ENCODE measurements around the gene SBNO2. TPM values are rescaled to one million over a fixed set of nuclear protein-coding genes. Genes with fewer than 3 reads are reported as not detected.

The SBNO2 gene
- total and polyA plus RNA-seq, 9 of the 15 experiments (the other 6 are each of a cell fraction or from before 2014, with no cell fraction given), result 0.01 to 46.2 (median 6.7) TPM

GRCh38 chr19:1087813-1088415 lies 86.2 kb downstream of the SBNO2 start:
- no peaks in the 10 kb centered on the region for H4K20me1 ChIP-seq (replicated peaks; ENCODE audit: control insufficient read depth, insufficient read depth, low read length)
- peaks cover 3 to 68% of the 10 kb centered on the region in 2 experiments; a peak in 4 of 5 replicates for H3K4me1 ChIP-seq (replicated peaks in 1 of 2; ENCODE audit: control insufficient read depth in 2 of 2, insufficient read depth in 2 of 2, low read length in 2 of 2)
- TSS peak; percentile 29 for BruUV-seq (replicated peaks)
- no peak for ATAC-seq
- POLR2A ChIA-PET, result interaction anchor here (0.6 to 1.2 kb wide), 2 partner anchors 10 to 80 kb away, joined by 3 to 4 read pairs; no protein-coding TSS in a partner anchor
- FAIRE-seq, result no peak
- CTCF ChIA-PET (ENCODE audit: low intra/inter-chr PET ratio), result no interaction called here
- H3K4me3 ChIP-seq, result no peak overlapping the region
- peaks cover 79% of the 10 kb centered on the region; the same call in 2 of the 3 replicates for H3K36me3 ChIP-seq (ENCODE audit: control insufficient read depth, insufficient read depth, low read length)
- no peak overlapping the region for H3K4me2 ChIP-seq (ENCODE audit: insufficient read depth, low read length)
- TF ChIP-seq RBM17 (IDR thresholded peaks at IDR 0.05; ENCODE audit: borderline replicate concordance, low read depth, low read length) (no peak), SPI1 (IDR thresholded peaks at IDR 0.05; ENCODE audit: borderline replicate concordance, low read depth, low read length) (peak; percentile 62; the same call in 1 of the 2 replicates), TRIM28 (IDR thresholded peaks at IDR 0.05) (no peak), ZNF316 (IDR thresholded peaks at IDR 0.05) (no peak), MCM5 (IDR thresholded peaks at IDR 0.05; ENCODE audit: low read depth) (no peak), NR0B1 (IDR thresholded peaks at IDR 0.05; ENCODE audit: partially characterized antibody) (no peak), POLR2A (conservative IDR thresholded peaks at IDR 0.05) (0 out of 2 replicates have a peak, but pooled peaks have one; percentile 18), ZNF133 (CRISPR knock-in tag; IDR thresholded peaks at IDR 0.05) (no peak)
- TF ChIP-seq, protein P1, sequence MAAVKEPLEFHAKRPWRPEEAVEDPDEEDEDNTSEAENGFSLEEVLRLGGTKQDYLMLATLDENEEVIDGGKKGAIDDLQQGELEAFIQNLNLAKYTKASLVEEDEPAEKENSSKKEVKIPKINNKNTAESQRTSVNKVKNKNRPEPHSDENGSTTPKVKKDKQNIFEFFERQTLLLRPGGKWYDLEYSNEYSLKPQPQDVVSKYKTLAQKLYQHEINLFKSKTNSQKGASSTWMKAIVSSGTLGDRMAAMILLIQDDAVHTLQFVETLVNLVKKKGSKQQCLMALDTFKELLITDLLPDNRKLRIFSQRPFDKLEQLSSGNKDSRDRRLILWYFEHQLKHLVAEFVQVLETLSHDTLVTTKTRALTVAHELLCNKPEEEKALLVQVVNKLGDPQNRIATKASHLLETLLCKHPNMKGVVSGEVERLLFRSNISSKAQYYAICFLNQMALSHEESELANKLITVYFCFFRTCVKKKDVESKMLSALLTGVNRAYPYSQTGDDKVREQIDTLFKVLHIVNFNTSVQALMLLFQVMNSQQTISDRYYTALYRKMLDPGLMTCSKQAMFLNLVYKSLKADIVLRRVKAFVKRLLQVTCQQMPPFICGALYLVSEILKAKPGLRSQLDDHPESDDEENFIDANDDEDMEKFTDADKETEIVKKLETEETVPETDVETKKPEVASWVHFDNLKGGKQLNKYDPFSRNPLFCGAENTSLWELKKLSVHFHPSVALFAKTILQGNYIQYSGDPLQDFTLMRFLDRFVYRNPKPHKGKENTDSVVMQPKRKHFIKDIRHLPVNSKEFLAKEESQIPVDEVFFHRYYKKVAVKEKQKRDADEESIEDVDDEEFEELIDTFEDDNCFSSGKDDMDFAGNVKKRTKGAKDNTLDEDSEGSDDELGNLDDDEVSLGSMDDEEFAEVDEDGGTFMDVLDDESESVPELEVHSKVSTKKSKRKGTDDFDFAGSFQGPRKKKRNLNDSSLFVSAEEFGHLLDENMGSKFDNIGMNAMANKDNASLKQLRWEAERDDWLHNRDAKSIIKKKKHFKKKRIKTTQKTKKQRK (IDR thresholded peaks at IDR 0.05; ENCODE audit: borderline replicate concordance, low read depth, low read length), result no peak
- TF ChIP-seq, protein P2, sequence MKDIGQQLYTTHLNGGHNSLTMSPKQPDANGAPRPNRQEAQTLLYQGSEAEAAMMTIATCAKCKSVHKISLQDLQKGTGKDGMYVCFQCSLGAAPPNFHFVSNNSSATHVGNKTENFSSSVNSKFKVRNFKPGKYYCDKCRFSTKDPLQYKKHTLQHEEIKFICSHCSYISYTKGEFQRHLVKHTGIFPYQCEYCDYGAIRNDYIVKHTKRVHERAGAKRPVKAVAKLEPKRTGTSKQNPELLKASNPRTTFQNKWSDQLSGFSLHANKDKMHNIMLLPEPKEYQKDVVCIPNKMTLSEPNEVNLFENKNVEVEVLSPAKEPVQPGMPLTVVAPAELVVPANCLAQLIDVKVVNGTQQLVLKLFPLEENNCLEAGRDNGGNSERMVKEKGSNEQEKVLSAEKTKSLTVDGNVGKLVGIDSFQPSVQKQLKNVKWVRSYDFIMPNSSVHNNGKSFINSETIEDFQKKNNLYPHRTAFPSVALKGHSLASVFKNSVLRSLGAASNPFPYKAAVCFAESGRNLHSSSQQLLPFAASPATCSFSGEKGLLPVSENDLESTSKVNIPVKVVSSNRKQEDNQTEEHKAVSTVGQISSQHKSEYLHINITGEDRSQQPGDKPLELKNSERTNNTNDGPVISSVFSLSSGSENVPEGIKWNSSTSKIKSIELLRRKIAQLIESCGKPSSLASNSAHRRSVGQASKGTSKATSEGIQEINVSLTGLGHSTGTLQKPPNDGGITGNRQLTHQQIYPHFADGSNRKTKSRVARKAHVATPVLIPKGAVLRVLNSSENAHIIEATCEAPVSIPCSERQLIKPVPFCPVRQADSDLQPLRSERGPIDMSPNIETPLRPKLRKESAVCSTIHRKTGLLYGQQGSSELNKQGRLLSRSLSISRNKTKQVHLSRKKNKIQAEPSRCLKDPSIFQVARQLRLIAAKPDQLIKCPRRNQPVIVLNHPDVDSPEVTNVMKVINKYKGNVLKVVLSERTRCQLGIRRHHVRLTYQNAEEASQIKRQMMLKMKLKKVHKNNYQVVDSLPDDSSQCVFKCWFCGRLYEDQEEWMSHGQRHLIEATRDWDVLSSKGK (CRISPR knock-in tag; IDR thresholded peaks at IDR 0.05), result no peak
- H3K9me1 ChIP-seq (ENCODE audit: control insufficient read depth, insufficient read depth, low read length), result peaks cover 3% of the 10 kb centered on the region
- 75% methylated on average over 21 of the region's 27 CpGs for WGBS (ENCODE audit: insufficient coverage, low coverage, missing lambda C conversion rate)
- no peak overlapping the region for H2AFZ ChIP-seq (ENCODE audit: low read depth, low read length)
- in situ Hi-C loops (cut with MboI), result no loop called here
- peak overlapping the region in 1 of 2 experiments; percentile 52; a peak in 1 of 4 replicates for H3K9ac ChIP-seq (ENCODE audit: insufficient read depth in 1 of 2, low read depth in 2 of 2, low read length in 2 of 2)
- intact Hi-C loops (cut with micrococcal nuclease), result no loop called here
- no peak overlapping the region for H3K27ac ChIP-seq (ENCODE audit: extremely low read depth, low read depth, low read length)
- peaks cover 12% of the 10 kb centered on the region for H3K79me2 ChIP-seq (ENCODE audit: control insufficient read depth, insufficient read depth, low read length)
- no peak for DNase-seq (ENCODE audit: extremely low read depth in 1 of 4, low spot score in 3 of 4)
- no peaks in the 10 kb centered on the region for H3K27me3 ChIP-seq (ENCODE audit: control insufficient read depth in 2 of 2, insufficient read depth in 2 of 2, low read length in 2 of 2)
- no peaks in the 10 kb centered on the region for H3K9me3 ChIP-seq (replicated peaks; ENCODE audit: control insufficient read depth, insufficient read depth, low read depth, low read length)
